Stimulated activated CD4-positive, alpha-beta T cell treated with anti-CD3 and anti-CD28 coated beads, Interleukin-1b, Interleukin-23, amount 100 ng/mL, for 1 hour (primary cell): ENCODE results near the gene NRN1.

Experiments used
- DNase-seq, 2 donors: peaks; one replicate each; pipeline ENCODE4 v3.0.0-alpha.2; 2020; ENCODE audit warnings: low read depth in 2 of 2

Gene NRN1

GRCh38 chr6:6002005-6002847 is 4.5 kb downstream of the NRN1 start:
- no peak for DNase-seq

GRCh38 chr6:6001443-6001842 is 5.3 kb downstream of the NRN1 start:
- DNase-seq: no peak

DNA sequence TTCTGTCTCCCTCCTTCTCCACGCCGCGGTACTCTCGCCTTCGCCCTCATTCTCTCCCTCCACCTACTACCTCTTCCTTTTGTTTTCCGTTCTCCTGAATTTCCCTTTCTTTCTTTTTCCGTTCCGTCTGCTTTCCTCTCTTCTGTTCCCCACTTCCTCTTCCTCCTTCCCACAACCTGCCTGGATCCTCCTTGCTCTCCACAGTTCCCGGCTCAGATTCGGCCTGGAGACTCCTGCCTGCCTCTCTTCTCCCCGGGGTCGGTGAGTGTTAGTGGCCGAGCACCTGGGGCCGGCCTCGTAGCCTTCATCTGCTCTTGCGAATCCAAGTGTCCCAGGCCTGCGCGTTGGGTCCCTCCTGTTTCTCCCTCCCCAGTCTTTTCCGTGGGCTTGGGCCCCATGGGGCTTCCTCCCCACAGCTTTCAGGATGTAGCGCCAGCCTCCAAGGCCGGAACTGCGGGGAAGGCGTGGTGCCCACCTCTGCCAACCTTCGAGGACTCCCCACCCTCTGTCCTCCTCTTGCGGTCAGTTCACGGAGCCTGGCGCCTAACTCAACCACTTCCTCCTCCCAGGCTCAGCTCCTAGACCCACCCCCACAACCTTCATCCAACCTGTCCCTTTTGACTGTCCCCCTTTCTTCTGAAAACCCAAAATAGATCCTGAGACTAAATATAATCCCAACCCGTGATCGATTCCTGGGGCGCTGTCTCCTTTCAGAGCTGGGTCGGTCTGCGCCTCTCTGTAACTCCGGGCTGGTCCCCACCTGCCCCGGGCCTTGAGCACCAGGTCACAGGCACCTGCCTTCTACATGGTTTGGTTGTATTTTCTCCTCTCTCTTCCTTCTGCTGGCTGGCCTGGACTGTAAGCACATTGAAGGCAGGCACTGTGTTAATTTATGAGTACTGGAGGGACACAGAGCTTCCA is 6.8 kb downstream of the NRN1 start:
- DNase-seq: no peak

DNA sequence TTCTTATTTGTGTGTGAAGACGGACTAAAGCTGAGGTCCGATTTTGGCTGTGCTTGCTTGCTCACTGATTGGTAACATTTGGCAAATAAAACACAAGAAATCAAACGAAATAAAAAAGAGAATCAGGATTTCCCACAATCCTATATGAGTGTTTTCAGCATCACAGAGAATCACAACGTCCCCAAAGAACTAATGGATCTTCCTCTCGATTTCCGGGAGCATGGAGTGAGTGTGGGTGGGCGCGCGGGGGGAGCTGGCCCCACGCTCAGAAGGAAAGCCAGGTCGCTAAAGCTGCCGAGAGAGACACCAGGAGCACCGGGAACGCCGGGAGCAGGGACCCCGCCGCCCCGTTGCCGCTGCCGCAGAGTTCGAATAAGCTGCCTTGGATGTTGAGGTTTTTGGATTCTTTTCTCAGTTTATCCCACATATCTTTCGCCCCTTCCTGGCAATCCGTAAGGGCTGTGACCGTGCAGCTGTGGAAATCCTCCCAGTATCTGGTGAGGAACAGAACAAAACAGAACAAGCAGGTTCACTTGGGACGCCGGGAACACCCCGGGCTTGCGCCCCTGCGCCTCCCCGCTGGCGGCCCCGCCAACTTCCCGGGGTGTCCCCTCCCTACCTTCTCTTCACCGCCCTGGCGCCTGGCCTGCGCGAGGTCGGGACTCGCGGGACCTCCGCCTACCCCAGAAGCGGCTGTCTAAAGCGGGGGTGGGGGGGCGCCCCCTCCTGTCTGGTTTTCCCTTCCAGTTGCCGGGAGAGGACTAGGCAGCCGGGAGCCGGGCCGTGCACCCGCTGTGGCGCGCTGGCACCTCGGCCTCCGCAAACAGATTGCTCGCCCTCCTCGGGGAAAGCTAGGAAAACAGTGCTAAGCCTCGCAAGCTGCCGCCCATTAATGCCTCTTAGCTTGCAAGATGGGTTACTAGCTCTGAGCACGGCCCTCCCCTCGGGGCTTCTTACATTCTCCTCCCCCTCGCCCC is 7.7 kb downstream of the NRN1 start:
- DNase-seq: no peak

DNA sequence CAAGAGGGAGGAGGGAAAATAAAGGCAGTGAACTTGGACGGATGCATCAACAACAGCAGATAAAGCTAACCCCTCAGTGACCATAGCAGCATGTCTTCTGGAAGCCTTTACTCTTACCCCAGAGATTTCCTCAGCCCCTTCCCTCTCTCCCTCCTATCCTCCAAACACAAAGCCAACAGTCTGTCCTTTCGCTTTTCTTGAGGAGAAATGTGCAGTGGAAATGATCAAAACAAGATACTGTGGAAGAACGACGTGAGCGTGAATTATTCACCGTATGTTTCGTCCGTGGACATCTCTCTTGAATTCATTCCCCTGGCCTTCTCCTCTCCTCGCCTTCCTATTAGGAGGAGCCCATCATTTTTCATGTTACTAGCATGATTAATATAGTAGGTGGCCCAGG is 8.5 kb downstream of the NRN1 start:
- DNase-seq: no peak

DNA sequence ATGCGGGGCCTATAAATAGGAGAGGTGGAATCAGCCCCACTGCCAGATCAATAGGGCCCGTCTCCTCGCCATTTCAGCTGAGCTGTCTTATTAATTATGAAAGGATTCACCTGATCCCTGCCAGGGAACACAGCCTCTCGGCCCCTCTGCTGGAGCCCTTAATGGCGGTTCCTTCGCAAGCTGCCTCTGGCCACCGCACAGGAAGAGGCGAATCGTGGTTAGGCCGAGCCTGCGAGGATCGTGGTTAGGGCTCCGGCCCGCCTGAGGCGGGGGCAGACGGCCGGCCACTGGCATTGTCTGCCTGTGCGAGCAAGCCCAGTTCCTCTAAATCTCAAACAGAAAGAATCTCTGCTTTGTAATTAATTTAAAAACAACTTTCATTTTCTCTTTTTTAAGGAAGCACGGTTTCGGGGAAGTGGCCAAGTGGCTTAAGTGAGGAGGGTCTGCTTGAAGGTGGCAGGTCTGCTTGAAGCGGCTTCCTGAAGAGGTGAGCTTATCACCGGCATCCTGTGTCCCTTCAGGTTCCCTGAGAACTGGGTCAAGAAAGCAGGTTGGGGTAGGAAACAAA is 9.2 kb downstream of the NRN1 start:
- DNase-seq: no peak

- no peak for DNase-seq
Measured at GRCh38 chr6:5996714-5997419, 9.9 kb downstream of the NRN1 start.

DNA sequence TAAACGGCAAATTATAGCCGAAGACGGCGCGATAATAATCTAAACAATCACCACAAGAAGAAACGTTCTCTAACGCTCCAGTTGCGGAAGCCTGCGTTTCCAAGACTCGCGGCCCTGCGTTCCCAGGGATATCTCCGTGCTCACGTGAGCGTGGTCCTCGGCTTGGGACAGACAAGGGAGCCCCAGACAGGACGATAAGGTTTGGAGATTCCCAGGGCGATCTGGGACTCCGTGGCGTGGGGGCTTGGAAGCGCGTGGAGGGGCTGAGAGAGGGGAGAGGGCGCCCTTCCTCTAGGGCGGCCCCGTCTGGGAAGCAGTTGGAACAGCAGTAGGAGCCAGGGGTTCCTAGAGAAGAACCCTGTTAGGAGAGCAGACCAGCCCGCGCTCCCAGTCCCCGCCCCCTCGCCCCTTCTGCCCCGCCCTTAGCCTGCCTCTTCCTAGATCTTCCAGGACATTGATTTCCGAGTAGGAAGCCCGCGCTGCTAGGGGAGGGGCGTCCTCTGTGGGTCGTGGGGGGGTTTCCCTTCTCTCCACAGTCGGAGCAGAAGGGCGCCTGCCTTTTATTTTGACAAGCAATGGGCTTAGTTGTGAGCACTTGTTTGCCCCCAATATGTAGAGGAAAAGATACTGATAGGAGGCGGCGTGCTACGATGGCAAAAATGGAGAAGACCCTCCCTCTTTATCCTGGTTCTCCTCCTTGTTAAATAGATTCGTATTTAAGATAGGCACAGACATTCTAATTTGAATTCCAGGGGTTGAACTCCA is 10.6 kb downstream of the NRN1 start:
- no peak for DNase-seq

GRCh38 chr6:5995658-5995948 is 11.1 kb downstream of the NRN1 start:
- no peak for DNase-seq

- no peak for DNase-seq
Measured at GRCh38 chr6:5994999-5995657, 11.6 kb downstream of the NRN1 start.

DNA sequence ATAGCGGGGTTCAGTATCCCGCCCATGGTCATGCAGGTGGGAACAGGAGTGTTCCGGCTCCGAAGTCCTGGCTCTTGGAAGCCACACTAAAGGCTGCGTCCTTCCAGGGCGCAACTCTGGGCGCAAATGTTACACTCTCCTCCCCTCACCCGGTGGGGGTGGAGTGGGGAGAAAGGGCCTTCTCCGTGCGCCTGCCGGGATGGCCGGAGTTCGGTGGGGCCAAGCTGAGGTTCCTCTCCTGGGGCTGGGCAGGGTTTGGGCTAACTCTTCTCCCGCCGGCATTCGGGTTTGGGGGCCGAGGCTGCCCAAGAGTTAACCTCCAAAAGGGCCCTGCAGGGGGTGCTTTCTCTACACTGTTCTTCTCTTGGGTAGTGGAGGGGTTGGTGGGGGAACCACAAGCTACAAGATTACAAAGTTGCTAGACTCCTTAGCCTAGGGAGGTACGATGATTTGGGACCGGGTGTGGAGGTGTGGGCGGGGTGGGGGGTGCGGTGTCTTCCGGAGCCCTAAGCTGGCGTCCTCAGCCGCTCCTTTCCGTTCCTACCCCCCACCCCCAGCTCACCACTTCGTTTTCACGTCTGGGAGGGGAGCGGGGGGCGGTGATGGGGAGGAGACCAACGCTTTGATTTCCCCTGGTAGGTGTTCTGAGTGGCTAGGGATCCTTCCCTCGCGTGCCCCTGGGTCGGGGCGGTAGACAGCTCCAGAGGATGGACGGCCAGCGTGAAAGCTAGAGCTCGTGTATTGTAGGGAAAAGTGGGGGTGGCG is 12.3 kb downstream of the NRN1 start:
- no peak for DNase-seq

DNA sequence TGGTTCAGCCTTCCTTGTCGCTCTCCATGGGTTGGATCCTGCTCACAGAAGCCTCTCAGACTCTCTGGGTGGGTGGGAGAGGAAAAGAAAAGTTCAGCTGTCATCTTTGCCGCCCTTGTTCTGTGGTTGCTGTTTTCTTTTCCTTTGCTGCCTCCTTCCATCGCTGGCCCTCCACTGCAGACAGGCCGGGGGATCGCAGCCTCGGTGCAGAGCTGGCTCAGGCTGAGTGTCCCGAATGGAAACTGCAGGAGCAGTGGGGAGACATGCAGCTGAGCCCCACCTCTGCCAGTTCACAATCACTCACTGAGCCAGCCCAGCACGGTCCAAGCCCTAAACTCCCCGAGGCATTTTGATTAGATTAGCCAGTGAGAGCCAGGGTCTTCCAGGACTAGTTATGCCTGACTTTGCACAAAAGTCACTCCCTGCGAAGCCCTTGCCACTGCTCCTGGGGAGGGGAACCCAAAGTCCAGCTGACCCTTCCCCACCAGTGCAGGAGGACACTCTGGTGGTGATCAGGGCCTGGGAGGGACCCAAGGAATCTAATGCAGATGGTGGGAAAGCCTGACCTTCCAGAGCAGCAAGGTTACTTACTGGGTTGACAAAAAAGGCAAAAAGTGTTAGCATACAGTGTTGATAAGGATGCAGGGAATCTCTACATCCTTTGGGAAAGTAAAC is 14.0 kb downstream of the NRN1 start:
- no peak for DNase-seq

GRCh38 chr6:5990786-5991185 is 15.9 kb downstream of the NRN1 start:
- DNase-seq: no peak

GRCh38 chr6:5989141-5989723 is 17.5 kb downstream of the NRN1 start:
- no peak for DNase-seq

DNA sequence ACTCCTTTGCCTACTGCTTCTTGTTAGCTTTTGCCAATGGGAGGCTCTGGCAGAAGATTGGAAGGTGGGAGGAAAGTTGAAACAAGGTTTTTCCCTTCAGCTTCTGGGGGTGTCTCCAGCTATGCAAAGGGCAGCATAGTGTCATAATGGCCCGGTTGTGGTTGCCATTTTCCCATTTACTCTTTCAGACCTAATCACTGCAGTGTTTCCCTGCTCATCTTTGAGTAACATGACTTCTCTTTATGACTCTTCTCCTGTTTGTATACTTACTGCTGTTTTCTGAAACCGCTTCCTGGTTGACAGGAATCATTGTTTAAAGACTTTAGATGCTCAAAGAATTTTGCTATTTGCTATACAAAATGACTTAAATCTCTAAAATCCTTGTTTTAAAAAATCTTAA is 19.9 kb downstream of the NRN1 start:
- DNase-seq: no peak

DNA sequence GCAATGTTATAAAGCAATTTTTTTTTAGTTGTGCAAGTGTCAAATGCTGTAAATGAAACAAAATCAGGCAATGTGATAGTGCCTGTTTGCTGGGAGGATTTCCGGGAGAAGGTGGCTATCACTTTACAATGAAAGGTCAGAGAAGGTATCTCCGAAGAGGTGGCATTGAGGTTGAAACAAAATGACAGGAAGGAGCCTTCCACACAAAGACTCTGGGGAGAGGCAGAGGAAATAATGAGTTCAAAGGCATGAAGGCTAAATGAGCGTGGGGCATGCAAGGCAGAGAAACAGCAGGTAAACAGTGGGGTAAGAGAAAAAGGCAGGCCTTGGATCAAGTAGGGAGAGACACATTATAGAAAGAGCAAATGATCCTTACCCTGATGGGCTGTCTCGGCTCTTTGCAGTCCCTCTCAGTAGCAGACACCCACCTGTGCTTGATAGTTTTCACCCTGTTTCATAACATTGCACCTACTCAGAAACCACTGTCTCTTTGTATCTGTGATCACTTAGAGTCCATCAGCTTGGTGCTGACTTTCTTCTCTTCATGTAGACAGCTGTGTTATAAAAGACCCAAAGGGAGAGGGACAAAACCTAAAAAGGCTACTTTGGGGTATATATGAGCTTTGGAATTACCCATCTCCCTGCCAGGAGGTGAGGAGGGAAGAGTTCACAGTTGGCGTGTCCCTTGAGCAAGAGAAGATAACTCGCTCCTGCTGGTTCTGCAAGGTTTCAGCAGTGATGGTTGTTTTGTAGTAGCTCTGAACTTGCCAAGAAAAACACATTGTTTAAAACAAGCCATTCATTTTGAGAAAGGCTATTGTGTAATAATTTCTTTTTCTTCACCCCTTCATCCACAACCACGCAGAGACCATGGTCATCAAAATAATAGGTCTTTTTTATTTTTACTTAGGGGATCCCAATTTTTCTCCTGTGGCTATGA is 22.3 kb downstream of the NRN1 start:
- no peak for DNase-seq
